Erythroblast (primary cell): ENCODE results near the gene SDK2.
A peak's percentile ranks its signal among the peaks of the same experiment; 100 is the strongest.

Experiments used
- DNase-seq, 2 experiments: peaks; one replicate each; lab custom pipeline; 2025; lab: John Stamatoyannopoulos, UW
- GATA1 ChIP-seq: IDR thresholded peaks from 2 replicates; pipeline ENCODE4 v1.6.1; 2011; ENCODE audit warnings: low read depth, mild to moderate bottlenecking, control low read depth, low read length, moderate library complexity
- POLR2A ChIP-seq: IDR thresholded peaks from 2 replicates; pipeline ENCODE4 v1.6.1; 2011; ENCODE audit warnings: mild to moderate bottlenecking, low read length

SDK2 gene

GRCh38 chr17:73669771-73670170 lies 25.5 kb upstream of the SDK2 start:
- DNase-seq, result no peak
- no peak for TF ChIP-seq POLR2A
- no peak for TF ChIP-seq GATA1

DNA sequence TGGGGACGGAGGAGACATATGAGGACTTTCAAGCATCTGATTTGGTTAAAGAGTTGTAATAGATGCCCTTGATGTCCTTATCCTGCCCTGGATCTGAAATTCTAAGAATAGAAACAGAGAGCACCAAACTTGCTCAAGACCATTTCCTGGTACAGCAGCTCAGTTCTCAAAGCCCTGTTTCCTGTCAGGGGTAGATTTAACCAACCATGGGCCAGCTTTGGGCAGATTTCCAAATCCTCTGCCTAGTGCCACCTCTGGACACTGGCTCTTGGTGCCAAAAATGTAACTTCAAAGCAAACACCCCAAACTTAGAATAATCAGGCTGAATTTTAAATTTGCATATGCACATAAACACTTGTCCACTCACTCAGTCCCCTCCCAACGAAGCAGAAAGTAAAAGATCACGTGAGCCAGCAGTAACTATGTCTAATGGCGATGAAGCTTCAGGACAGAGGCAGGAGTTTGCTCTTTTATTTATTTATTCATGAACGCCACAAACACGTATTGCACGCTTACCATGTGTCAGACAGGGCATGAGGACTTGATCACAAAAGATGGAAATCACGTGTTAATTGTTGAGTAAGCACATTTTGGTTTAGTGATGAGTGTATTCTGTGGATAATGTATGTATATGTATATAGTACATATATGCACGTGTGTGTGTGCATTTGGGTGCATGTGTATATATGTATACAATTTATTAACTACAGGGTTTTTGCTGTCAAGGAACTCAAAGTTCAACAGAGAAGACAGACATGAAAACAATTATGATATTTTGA lies 23.1 kb upstream of the SDK2 start:
- TF ChIP-seq POLR2A (no peak), GATA1 (no peak)
- DNase-seq, result no peak

- DNase-seq, result no peak
Measured at GRCh38 chr17:73663614-73664013, 19.4 kb upstream of the SDK2 start.

GRCh38 chr17:73660366-73660765 lies 16.1 kb upstream of the SDK2 start:
- DNase-seq, result no peak
- TF ChIP-seq POLR2A, result no peak
- TF ChIP-seq GATA1, result no peak

More at GRCh38 chr17:73663614-73664013, 19.4 kb upstream of the SDK2 start:
- TF ChIP-seq GATA1 (no peak), POLR2A (no peak)

DNA sequence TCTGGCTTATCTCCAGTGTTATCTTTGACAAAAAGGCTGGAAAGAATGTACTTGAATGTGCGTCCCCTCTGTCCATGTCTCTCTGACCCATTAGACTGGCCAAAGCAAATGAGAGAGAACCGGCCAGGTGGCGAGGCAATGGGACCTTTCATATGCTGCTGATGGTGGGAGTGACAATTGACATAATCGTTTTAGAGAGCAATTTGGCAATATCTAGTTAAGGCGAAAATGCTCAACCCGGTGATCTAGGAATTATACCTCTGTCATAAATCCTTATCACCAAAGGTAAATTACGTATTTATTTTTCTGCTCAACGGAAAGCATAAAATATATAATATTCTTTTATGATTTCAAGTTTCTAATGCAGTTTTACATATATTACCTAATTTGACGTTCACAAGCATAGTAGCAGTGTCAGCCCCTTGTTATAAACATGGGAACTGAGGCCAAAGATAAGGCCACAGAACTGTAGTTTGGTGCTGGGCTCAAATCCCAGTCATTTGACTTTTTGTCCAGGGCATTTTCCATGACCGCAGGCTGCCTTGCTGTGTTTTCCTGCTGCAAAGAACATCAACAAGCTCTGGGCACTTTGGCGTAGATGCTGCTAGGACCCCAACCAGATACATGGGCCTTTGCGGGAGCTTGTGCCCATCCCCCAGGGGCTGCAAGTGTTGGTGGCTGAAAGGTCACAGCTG lies 14.7 kb upstream of the SDK2 start:
- TF ChIP-seq GATA1 (no peak), POLR2A (no peak)

DNA sequence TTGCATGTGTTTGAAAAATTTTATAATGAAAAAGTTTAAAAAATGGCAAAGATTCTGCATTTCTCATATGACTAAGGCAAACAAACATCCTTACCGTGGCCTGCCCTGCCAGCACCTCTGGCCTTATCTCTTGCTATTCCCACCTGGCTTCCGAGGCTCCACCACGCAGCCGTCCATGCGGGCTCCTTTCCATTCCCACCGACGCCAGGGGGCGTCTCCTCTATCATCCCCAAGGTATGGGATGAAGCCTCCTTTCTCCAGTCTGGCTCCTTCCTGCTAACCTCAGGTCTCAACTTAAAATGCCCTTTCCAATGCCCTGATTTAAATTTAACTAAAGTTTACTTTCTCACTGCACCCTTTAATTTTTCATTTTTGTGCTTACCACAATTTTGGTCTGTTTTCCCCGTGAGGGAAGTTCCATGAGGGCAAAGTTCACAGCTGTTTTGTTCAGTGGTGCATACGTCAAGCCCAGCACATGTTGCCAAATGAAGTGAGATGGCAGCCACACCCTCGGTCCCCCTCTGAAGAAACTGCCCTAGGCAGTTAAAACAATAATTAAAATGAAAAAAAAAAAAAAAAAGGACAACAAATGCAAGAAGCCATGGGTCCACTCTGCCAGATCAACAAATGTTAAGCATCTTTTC lies 13.3 kb upstream of the SDK2 start:
- peak in 1 of 2 experiments; percentile 18 for DNase-seq
- TF ChIP-seq GATA1 (no peak), POLR2A (no peak)

More for the DNA sequence above, 14.7 kb upstream of the SDK2 start:
- DNase-seq, result no peak

DNA sequence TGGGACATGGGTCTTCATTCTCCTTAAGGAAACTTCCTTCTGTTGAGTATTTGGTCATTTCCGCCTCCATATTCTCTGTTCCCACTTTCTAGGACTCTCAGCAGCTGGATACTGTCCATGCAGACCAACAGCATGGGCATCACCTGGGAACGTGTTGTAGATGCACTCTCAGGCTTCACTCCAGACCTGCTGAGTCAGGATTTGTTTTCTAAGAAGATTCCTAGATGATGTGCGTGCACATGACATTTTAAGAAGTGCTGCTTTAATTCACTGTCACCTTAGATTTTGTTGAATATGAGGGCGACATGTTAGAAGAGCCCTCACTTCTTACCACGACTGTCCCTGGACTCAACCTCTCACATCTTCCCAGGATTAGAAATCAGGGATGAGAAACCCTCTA lies 10.0 kb upstream of the SDK2 start:
- no peak for TF ChIP-seq POLR2A
- TF ChIP-seq GATA1, result no peak
- no peak for DNase-seq

- DNase-seq, result no peak
- no peak for TF ChIP-seq GATA1
- TF ChIP-seq POLR2A, result no peak
Measured at GRCh38 chr17:73653810-73654209, 9.6 kb upstream of the SDK2 start.

GRCh38 chr17:73652886-73653480 lies 8.7 kb upstream of the SDK2 start:
- no peak for DNase-seq
- no peak for TF ChIP-seq GATA1
- TF ChIP-seq POLR2A, result no peak

GRCh38 chr17:73650617-73651200 lies 6.5 kb upstream of the SDK2 start:
- TF ChIP-seq GATA1, result no peak
- no peak for TF ChIP-seq POLR2A
- no peak for DNase-seq

- TF ChIP-seq POLR2A (no peak), GATA1 (no peak)
- no peak for DNase-seq
Measured at GRCh38 chr17:73650140-73650539, 5.9 kb upstream of the SDK2 start.

GRCh38 chr17:73648974-73649373 lies 4.7 kb upstream of the SDK2 start:
- no peak for TF ChIP-seq POLR2A
- no peak for DNase-seq

DNA sequence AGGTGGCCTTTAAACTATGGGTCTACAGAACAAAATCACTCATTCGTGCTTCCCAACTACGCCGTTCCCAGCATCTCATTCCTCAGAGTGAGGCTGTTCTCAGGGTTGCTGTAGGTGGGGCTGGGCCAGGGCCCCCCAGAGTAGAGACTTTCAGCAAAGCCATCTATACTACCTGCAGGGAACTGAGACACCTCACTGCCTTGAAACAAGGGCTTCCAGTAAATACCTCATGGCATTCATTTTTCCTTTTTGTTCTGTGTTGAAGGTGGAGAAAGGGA lies 4.2 kb upstream of the SDK2 start:
- TF ChIP-seq POLR2A (no peak), GATA1 (no peak)
- DNase-seq, result no peak

GRCh38 chr17:73647772-73648542 lies 3.7 kb upstream of the SDK2 start:
- no peak for TF ChIP-seq POLR2A
- TF ChIP-seq GATA1, result no peak

More at GRCh38 chr17:73647772-73648542, 3.7 kb upstream of the SDK2 start:
- DNase-seq, result no peak
